NCI-H2196 (cell line): Measurements from ENCODE around the gene CDH23.

Source experiments
- DNase-seq: peaks from one replicate; lab custom pipeline; 2025; ENCODE audit not compliant: unreplicated experiment; lab: John Stamatoyannopoulos, UW

CDH23 gene

DNA sequence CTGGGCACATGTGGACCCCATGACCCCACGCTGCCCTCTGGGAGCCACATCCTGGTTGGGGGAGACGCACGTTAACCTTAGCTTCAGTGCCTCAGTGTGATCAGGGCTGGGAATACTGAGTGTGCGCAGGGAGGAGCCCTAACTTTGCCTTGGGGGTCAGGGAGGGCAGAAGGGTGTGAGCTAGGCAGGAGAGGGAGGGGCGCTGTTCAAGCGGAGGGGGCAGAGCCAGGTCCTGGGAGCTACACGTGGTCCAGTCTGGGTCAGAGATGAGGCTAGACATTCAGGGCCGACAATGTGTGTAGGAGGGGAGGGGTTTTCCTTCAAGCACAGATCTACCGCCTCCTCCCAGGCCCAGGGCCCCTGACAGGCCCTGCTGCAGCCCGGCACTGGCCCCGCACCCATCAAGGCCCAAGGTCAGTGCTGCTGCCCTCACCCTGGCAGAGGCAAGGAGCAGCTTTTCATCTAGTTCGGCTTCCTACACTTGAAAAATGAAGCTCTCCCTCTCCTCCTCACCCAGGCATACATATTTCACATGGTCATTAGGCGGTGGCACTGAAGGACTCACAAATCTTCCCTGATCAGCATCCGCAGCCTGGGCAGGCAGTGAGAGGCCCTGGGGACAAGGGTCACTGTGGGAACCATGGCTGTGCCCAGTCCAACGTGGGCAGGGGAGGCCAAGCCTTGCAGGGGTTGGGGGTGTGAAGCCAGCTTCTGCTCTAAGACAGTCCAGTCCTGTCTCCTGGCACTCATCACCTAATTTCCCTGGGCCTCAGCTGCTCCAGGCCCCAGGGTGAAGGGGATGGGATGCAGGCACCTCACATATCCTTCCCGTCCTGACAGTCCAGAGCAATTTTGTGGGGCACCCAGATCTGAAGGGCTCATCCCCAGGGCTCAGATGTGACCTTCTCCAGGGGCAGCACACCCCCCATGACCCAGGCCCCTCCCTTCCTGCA lies 275.6 kb downstream of the CDH23 start:
- no peak for DNase-seq

GRCh38 chr10:71675295-71675970 lies 278.7 kb downstream of the CDH23 start:
- DNase-seq: no peak

DNA sequence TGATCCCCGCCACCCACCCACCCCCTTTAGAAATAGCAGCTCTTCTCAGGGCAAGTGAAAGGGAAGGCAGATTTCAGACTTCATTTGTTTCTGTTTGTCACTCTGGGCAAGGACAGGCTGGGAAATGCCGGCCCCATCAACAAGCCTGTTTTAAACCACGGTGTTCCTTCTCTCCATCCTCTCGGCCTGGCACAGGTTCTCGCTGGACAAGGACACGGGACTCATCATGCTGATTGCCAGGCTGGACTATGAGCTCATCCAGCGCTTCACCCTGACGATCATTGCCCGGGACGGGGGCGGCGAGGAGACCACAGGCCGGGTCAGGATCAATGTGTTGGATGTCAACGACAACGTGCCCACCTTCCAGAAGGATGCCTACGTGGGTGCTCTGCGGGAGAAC lies 280.5 kb downstream of the CDH23 start:
- no peak for DNase-seq

DNA sequence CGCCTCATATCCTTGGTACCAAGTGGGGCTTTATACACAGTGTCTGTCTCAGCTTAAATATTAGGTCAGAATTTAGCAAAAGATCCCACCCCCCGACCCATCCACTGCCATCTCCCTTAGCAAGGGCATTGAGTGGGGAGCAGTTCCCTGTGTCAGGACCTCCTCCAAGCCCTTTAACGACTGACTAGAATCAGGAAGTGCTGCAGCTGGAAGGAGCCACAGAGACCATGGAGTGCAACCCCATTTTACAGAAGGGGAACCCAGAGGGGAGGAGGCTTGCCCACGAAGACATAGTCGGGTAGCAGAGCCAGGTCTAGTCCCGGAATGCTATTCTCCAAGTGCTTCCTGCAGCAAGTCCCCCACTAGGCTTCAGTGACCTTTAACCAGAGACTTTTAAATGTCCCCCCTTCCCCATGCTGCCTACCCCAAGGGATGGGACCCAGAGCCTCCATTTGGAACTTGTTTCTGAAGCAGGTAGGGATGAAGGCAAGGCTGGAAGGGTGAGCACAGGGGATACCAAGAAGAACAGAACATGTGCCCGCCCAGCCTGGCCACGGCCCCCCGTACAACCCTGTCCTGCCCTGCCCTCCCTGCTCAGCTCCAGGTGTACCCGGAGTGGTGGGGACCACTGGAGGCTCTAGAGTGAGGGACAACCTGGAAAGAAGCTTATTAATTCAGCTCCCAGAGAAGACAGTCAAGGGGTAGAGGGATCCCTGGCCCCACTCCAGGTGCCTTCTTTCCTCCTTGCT lies 281.5 kb downstream of the CDH23 start:
- DNase-seq: no peak

GRCh38 chr10:71679425-71679824 lies 282.7 kb downstream of the CDH23 start:
- DNase-seq: no peak

- no peak for DNase-seq
These were observed 285.3 kb downstream of the CDH23 start for GRCh38 chr10:71681977-71682376.

GRCh38 chr10:71683301-71683700 lies 286.6 kb downstream of the CDH23 start:
- no peak for DNase-seq

- no peak for DNase-seq
These were observed 287.8 kb downstream of the CDH23 start for GRCh38 chr10:71684356-71685173.

- no peak for DNase-seq
These were observed 289.0 kb downstream of the CDH23 start for GRCh38 chr10:71685554-71686232.

DNA sequence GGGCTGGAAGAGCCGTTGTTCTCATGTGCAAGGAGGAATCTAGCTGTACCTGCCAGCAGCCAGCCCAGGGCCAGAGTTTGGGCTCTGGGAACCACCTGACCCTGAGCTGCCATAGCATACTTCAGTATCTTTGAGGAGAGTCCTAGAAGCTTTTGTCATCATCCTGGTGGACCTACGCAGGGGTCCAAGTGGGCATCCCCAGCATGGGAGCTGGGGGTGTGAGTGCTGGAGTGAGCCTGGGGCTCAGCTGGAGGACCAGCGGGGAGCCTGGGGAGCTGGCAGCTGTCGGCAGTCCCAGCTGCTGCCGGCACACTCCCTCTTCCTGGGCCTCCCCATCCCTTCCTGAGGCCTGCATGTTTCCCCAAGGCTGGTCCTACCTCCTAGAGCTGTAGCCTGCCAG lies 290.4 kb downstream of the CDH23 start:
- no peak for DNase-seq

- DNase-seq: no peak
These were observed 290.8 kb downstream of the CDH23 start for GRCh38 chr10:71687480-71687879.

GRCh38 chr10:71688256-71688655 lies 291.5 kb downstream of the CDH23 start:
- no peak for DNase-seq

- no peak for DNase-seq
These were observed 293.5 kb downstream of the CDH23 start for GRCh38 chr10:71690094-71690720.

DNA sequence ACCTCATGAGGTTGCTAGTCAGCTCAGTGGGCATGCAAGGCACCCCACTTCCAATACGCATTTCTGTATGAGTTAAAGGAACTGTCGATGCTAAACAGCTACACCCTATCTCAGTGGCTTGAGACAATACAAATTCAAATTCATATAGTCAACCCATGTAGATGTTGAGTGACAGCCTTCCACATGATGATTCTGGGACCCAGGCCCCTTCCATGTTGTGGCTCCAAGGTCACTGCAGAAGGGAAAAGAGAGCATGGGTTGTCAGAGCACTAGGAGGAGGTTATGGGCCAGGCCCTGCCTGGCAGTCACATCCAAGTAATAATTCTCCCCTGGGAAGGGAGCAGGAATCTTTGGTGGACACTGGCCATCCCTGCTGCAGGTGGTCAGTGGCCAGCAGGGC lies 294.7 kb downstream of the CDH23 start:
- DNase-seq: no peak

DNA sequence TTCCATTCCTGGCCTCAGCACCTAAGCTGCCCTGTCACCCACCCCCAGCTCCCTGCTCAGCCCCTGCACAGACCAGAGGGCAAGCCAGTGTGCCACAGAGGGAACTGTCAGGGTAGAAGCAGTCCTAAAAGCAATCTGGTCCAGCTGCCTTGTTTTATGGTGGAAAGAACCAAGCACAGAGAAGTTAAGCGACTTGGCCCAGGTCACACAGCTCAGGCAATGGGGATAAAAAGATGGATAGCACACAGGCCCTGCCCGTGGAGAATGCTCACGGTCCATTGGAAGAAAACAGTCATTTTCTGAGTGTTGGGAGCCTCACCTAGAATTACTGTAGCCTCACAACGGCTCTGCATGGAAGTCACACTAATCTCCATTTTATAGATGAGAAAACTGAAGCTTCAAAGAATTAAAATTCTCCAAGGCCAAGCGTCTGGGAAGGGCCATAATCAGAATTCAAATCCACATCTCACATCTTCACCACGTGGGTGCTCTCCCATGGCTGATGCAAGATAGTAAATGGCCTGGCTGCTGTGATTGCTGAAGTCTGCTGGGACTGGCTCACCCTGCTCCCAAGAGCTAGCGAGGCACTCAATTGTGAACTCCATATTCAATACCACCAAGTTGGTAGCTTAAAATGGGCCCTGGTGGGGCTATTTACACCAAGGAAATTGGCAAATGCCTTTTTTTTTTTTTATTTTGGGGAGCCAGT lies 296.0 kb downstream of the CDH23 start:
- DNase-seq: no peak

DNA sequence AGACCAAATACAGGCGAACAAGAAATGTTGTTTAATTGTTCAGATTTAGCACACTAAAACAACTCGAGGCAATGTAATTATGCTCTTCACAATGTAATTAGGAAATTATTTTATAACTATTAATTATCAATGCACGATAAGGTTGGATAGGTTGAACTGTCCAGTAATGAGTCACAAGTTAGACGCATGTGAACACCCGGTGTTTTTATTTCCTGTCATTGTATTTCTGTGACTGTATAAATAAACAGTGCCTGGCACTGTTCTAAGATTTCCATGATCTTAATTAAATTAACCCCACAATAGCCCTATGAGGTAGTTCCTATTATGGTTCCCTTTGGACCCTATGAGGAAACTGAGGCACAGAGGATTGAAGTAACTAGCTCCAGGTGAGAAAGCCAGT lies 296.7 kb downstream of the CDH23 start:
- DNase-seq: no peak

- DNase-seq: no peak
These were observed 297.4 kb downstream of the CDH23 start for GRCh38 chr10:71694039-71694501.

DNA sequence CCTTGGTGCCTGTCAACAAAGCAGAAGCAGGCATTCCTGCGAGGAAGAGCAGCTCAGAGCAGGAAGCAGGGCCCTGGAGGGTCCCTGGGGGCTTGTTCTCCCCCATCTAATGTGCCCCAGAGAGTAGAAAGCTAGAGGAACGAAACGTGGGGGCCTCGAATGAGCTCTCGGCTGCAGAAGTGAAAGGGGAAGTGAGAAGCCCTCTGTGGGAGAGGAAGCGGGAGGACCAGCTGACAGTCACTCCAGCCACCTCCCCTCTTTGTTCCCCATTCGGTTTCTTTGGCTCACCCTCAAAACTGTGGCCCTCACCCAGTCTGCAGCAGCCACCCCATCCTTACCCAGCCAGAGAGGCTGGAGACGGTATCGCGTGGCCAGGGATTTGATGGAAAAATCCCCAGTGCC lies 297.8 kb downstream of the CDH23 start:
- DNase-seq: no peak
